ENCODE data around the gene TWIST2.

TWIST2 gene

GRCh38 chr2:238915596-238915995 is 67.7 kb downstream of the TWIST2 start:
- Histone ChIP-seq H3K27me3 (ENCODE audit: insufficient read depth, poor library complexity, severe bottlenecking) (no peaks in the 10 kb centered on the region), H3K4me3 (replicated peaks; ENCODE audit: insufficient read depth, low read length) (no peak overlapping the region), H3K27ac (replicated peaks) (no peak overlapping the region)
- DNase-seq (ENCODE audit: low read depth in 1 of 2, low spot score in 1 of 2) = no peak
- TF ChIP-seq SPI1 (IDR thresholded peaks at IDR 0.05; ENCODE audit: borderline replicate concordance, low read depth) (no peak), GABPA (IDR thresholded peaks at IDR 0.05; ENCODE audit: low read depth) (no peak), POLR2AphosphoS5 (IDR thresholded peaks at IDR 0.05; ENCODE audit: low read depth) (no peak), CTCF (IDR thresholded peaks at IDR 0.05; ENCODE audit: insufficient read depth, low read length) (no peak), REST (IDR thresholded peaks at IDR 0.05; ENCODE audit: insufficient replicate concordance, low read depth) (no peak)

- no peak overlapping the region for H3K4me3 ChIP-seq (replicated peaks; ENCODE audit: insufficient read depth, low read length)
- H3K27ac ChIP-seq (replicated peaks) = no peak overlapping the region
- H3K27me3 ChIP-seq (ENCODE audit: insufficient read depth, poor library complexity, severe bottlenecking) = no peaks in the 10 kb centered on the region
- DNase-seq (ENCODE audit: low read depth in 1 of 2, low spot score in 1 of 2) = no peak
- no peak for TF ChIP-seq CTCF (IDR thresholded peaks at IDR 0.05; ENCODE audit: insufficient read depth, low read length)
- no peak for TF ChIP-seq POLR2AphosphoS5 (IDR thresholded peaks at IDR 0.05; ENCODE audit: low read depth)
- TF ChIP-seq SPI1 (IDR thresholded peaks at IDR 0.05; ENCODE audit: borderline replicate concordance, low read depth) = no peak
- TF ChIP-seq REST (IDR thresholded peaks at IDR 0.05; ENCODE audit: insufficient replicate concordance, low read depth) = no peak
- no peak for TF ChIP-seq GABPA (IDR thresholded peaks at IDR 0.05; ENCODE audit: low read depth)
Measured at GRCh38 chr2:238916176-238916874, 68.4 kb downstream of the TWIST2 start.

- Histone ChIP-seq H3K27ac (replicated peaks) (no peak overlapping the region), H3K27me3 (ENCODE audit: insufficient read depth, poor library complexity, severe bottlenecking) (no peaks in the 10 kb centered on the region), H3K4me3 (replicated peaks; ENCODE audit: insufficient read depth, low read length) (no peak overlapping the region)
- TF ChIP-seq POLR2AphosphoS5 (IDR thresholded peaks at IDR 0.05; ENCODE audit: low read depth) (no peak), GABPA (IDR thresholded peaks at IDR 0.05; ENCODE audit: low read depth) (no peak), CTCF (IDR thresholded peaks at IDR 0.05; ENCODE audit: insufficient read depth, low read length) (no peak), REST (IDR thresholded peaks at IDR 0.05; ENCODE audit: insufficient replicate concordance, low read depth) (no peak), SPI1 (IDR thresholded peaks at IDR 0.05; ENCODE audit: borderline replicate concordance, low read depth) (no peak)
- DNase-seq (ENCODE audit: low read depth in 1 of 2, low spot score in 1 of 2) = no peak
Measured at GRCh38 chr2:238916875-238917590, 69.1 kb downstream of the TWIST2 start.

Measured in HL-60 (cell line).